Ovary (tissue), 3 donors: ENCODE data around the gene IQGAP2.

Source experiments
- CTCF ChIP-seq, 3 donors: fragments of 450-650 bp in 2 of 3; fragments of 200-600 bp in 1 of 3; IDR thresholded peaks; one replicate each; pipeline versions ENCODE4 v1.5.1 to v1.8.0; 2016 to 2022; ENCODE audit warnings: antibody characterized with exemption in 3 of 3, mild to moderate bottlenecking in 1 of 3
- POLR2A ChIP-seq: fragments of 450-650 bp; IDR thresholded peaks from one replicate; pipeline ENCODE4 v1.6.1; 2017; ENCODE audit warnings: antibody characterized with exemption, mild to moderate bottlenecking, moderate library complexity
- donor health status: DM: no; HTN: no; CAD: no.

GRCh38 chr5:76544268-76544926 lies 141.3 kb downstream of the IQGAP2 start:
- no peak for TF ChIP-seq CTCF (IDR thresholded peaks at IDR 0.05)
- TF ChIP-seq POLR2A: no peak
